Measurements from ENCODE around the gene C20orf96. TPM values are rescaled to one million over a fixed set of nuclear protein-coding genes. Genes with fewer than 3 reads are reported as not detected.
"Not testable (repeated sequence)": the region's sequence is repeated elsewhere in the genome, so short reads cannot be mapped to it uniquely, and the experiment has no call there.

C20orf96 gene
- total RNA-seq, 2 donors from 2014 or later, result 10.1 to 10.3 TPM

DNA sequence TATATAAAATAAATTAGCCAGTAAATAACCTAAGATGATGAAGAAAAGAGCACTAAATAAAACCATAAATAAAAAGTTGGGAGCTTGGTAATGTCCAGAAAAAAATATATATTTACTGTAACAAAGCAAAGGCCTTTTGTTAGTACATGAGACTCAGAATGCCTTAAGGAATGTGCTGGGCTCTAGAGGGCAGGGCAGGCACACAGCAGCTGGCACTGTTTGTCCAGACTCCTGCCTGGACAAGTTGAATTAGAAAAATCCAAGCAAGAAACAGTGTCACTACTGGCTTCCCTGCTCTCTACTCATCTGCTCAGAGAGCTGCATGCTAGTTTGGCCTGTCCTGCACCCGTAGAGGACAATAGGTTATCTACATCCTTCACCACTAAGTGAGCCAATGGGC is 54.7 kb downstream of the C20orf96 start:
- H3K27ac Mint-ChIP-seq, result no peak overlapping the region
- ATAC-seq (no peak), DNase-seq (ENCODE audit: low spot score in 2 of 2) (no peak)
- peaks cover 0 to 4% of the 10 kb centered on the region in 2 donors for H3K9me3 Mint-ChIP-seq
- H3K36me3 Mint-ChIP-seq, result no peaks in the 10 kb centered on the region

DNA sequence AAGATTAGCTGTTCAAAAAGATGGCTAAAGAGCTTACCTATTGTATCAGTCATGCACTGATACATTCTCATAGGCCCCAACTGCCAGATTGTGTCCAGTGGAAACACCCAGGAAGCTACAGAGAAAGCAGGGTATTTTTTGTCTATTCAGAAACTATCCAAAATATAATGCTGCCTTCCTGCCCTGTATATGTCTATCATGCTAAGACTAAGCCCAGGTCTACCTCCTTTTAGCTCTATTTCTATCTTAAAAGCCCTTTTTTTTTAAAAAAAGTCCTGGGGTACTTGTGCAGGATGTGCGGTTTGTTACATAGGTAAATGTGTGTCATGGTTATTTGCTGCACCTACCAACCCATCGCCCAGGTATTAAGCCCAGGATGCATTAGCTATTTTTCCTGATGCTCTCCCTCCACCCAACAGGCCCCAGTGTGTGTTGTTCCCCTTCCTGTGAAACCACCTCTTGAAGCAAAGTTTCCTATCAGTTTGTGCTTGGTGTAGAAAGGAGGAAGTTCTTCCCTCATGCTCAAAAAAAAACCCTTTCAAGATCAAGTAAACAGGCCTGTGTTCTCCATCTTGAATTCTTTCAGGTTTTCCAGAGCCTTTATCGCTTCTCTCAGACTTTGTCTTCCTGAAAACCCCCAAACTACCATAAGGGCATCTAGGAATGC is 63.0 kb downstream of the C20orf96 start:
- ATAC-seq (no peak), DNase-seq (ENCODE audit: low spot score in 2 of 2) (no peak)
- Mint-ChIP-seq H3K36me3 (peaks cover 0 to 6% of the 10 kb centered on the region in 2 donors), H3K27ac (peak overlapping the region in 1 of 2 donors; percentile 24), H3K9me3 (peaks cover 4 to 12% of the 10 kb centered on the region in 2 donors)

- Mint-ChIP-seq H3K9me3 (peaks cover 4 to 10% of the 10 kb centered on the region in 2 donors), H3K27ac (peak within 1 kb of the TSS in 1 of 2 donors; percentile 24)
- DNase-seq (ENCODE audit: low spot score in 2 of 2), result no peak
These were observed 63.6 kb downstream of the C20orf96 start, which contains the start of gene DEFB129 for GRCh38 chr20:226958-227357. DEFB129 (plus strand) TSS chr20:227258; CDS start chr20:227289, 31 bp downstream.

DNA sequence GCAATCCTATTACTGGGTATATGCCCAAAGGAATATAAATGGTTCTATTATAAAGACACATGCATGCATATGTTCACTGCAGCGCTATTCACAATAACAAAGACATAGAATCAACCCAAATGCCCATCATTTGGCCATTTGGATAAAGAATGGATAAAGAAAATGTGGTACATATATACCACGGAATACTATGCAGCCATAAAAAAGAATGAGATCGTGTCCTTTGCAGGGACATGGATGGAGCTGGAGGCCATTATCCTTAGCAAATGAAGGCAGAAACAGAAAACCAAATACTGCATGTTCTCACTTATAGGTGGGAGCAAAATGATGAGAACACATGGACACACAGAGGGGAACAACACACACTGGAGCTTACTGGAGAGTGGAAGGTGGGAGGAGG is 64.7 kb downstream of the C20orf96 start:
- not testable (repeated sequence) for H3K36me3 Mint-ChIP-seq; H3K9me3 Mint-ChIP-seq; ATAC-seq; DNase-seq (ENCODE audit: low spot score in 2 of 2); H3K27ac Mint-ChIP-seq

More at GRCh38 chr20:226958-227357, 63.6 kb downstream of the C20orf96 start, which contains the start of gene DEFB129:
- H3K36me3 Mint-ChIP-seq, result peaks cover 0 to 6% of the 10 kb centered on the region in 2 donors
- no peak for ATAC-seq

- no peak for ATAC-seq
- Mint-ChIP-seq H3K9me3 (peaks cover 0 to 4% of the 10 kb centered on the region in 2 donors), H3K27ac (no peak overlapping the region), H3K36me3 (peaks cover 0 to 6% of the 10 kb centered on the region in 2 donors)
- DNase-seq (ENCODE audit: low spot score in 2 of 2), result no peak
These were observed 69.2 kb downstream of the C20orf96 start for GRCh38 chr20:221258-221830.

Other genes starting within 250 kb of the C20orf96 start
- gene DEFB125, start 203.1 kb downstream of the C20orf96 start, total RNA-seq, result not detected
- not detected for gene DEFB126, start 148.2 kb downstream of the C20orf96 start, total RNA-seq
- not detected for gene DEFB127, start 133.3 kb downstream of the C20orf96 start, total RNA-seq
- not detected for gene DEFB128, start 101.0 kb downstream of the C20orf96 start, total RNA-seq
- gene DEFB129, start 63.5 kb downstream of the C20orf96 start, total RNA-seq, result not detected
- not detected for gene DEFB132, start 33.0 kb downstream of the C20orf96 start, total RNA-seq
- gene ZCCHC3, start 6.8 kb upstream of the C20orf96 start, total RNA-seq, result 10 to 100 TPM; 15.4 to 17.0 TPM
- gene SOX12, start 34.8 kb upstream of the C20orf96 start, total RNA-seq, result 10 to 100 TPM in 1 of 2 donors, 1 to 10 TPM in 1; 4.9 to 11.8 TPM
- 1 to 10 TPM; 4.2 to 8.5 TPM for gene NRSN2, start 56.4 kb upstream of the C20orf96 start, total RNA-seq
- 10 to 100 TPM; 31.3 to 39.4 TPM for gene TRIB3, start 90.0 kb upstream of the C20orf96 start, total RNA-seq
- gene RBCK1, start 117.5 kb upstream of the C20orf96 start, total RNA-seq, result 100 to 1,000 TPM; 113 to 150 TPM
- 10 to 100 TPM; 20.2 to 23.9 TPM for gene TBC1D20, start 171.8 kb upstream of the C20orf96 start, total RNA-seq